Lung (tissue), 12 donors: ENCODE results near the gene DGKD. TPM values are rescaled to one million over a fixed set of nuclear protein-coding genes. Genes with fewer than 3 reads are reported as not detected.

Source experiments
- ATAC-seq: fragments of 200-7000 bp; cut with Tn5 transposase; one replicate; pipeline ENCODE4 v1.9.1; 2020; ENCODE audit warnings: moderate number of reproducible peaks; ENCODE audit not compliant: insufficient read depth, low FRiP score
- DNase-seq, 3 donors: peaks; one replicate each; pipeline ENCODE4 v3.0.0-alpha.2; 2013 to 2017
- H3K27ac ChIP-seq, 2 donors: one replicate each; pipeline ENCODE4 v1.5.1; 2013; ENCODE audit warnings: mild to moderate bottlenecking in 2 of 2, moderate library complexity in 2 of 2, control low read depth in 1 of 2, inconsistent platforms in 1 of 2, low read depth in 1 of 2, low read length in 1 of 2
- H3K27me3 ChIP-seq, 3 donors: one replicate each; pipeline ENCODE4 v1.5.1; 2013; ENCODE audit warnings: low read length in 2 of 3; ENCODE audit not compliant: control insufficient read depth in 3 of 3, insufficient read depth in 3 of 3
- H3K36me3 ChIP-seq, 4 donors: one replicate each; pipeline ENCODE4 v1.5.1; 2013; ENCODE audit warnings: low read length in 4 of 4, mild to moderate bottlenecking in 1 of 4, moderate library complexity in 1 of 4; ENCODE audit not compliant: control insufficient read depth in 4 of 4, insufficient read depth in 4 of 4
- H3K4me1 ChIP-seq, 5 donors: one replicate each; pipeline ENCODE4 v1.5.1; 2013; ENCODE audit warnings: low read length in 5 of 5, mild to moderate bottlenecking in 2 of 5, moderate library complexity in 1 of 5; ENCODE audit not compliant: control insufficient read depth in 5 of 5, insufficient read depth in 5 of 5
- H3K4me3 ChIP-seq: one replicate; pipeline ENCODE4 v1.5.1; 2013; ENCODE audit warnings: mild to moderate bottlenecking, control low read depth, moderate library complexity
- H3K9ac ChIP-seq, 2 donors: one replicate each; pipeline ENCODE4 v1.5.1; 2013; ENCODE audit warnings: low read length in 2 of 2, control low read depth in 1 of 2; ENCODE audit not compliant: insufficient read depth in 1 of 2
- H3K9me3 ChIP-seq, 4 donors: one replicate each; pipeline ENCODE4 v1.5.1; 2013; ENCODE audit warnings: low read length in 3 of 4, mild to moderate bottlenecking in 1 of 4, moderate library complexity in 1 of 4; ENCODE audit not compliant: control insufficient read depth in 4 of 4, insufficient read depth in 3 of 4
- CTCF ChIP-seq: IDR thresholded peaks from 2 replicates; pipeline ENCODE4 v1.5.1; 2012; ENCODE audit warnings: mild to moderate bottlenecking; ENCODE audit errors: control extremely low read depth, extremely low read depth
- WGBS, 2 donors: extraction: QIAGEN DNeasy Blood & Tissue Kit; methylation state at CpG; one replicate each; pipeline ENCODE4 v1.1.7; 2013; 5-methylcytosine and 5-hydroxymethylcytosine counted together
- polyA plus RNA-seq, 2 donors: library from polyadenylated mRNA; stranded (reverse); fragments of 200-250 nt; gene quantifications; one replicate each; pipeline ENCODE4 v1.2.1, GENCODE V29; 2013
- total RNA-seq, 2 donors: library from RNA; depleted of rRNA in 1 of 2; stranded (reverse); fragments of >200 nt in 1 of 2; gene quantifications; one replicate each; pipeline ENCODE4 v1.2.1, GENCODE V29; 2014 to 2021
- donor health status: control.
- donor health status: control.
- donor health status: Bipolar disorder and iron deficiency.
- donor health status: healthy.
- donor health status: DM: yes; HTN: yes; CAD: no.

The DGKD gene
- total and polyA plus RNA-seq, 4 donors: 30.3 to 77.4 (median 44.0) TPM

- Histone ChIP-seq H3K4me3 (no peak overlapping the region), H3K9me3 (no peaks in the 10 kb centered on the region), H3K27ac (no peak overlapping the region), H3K27me3 (no peaks in the 10 kb centered on the region), H3K36me3 (peaks cover 4 to 20% (median 18%) of the 10 kb centered on the region in 4 donors), H3K4me1 (no peaks in the 10 kb centered on the region), H3K9ac (no peak overlapping the region)
- ATAC-seq (no peak), DNase-seq (no peak)
- WGBS, 2 donors: 75 to 77% methylated on average over 10 of the region's 10 CpGs
- no peak for TF ChIP-seq CTCF
Observed at GRCh38 chr2:233495503-233496496, 141.5 kb downstream of the DGKD start.

DNA sequence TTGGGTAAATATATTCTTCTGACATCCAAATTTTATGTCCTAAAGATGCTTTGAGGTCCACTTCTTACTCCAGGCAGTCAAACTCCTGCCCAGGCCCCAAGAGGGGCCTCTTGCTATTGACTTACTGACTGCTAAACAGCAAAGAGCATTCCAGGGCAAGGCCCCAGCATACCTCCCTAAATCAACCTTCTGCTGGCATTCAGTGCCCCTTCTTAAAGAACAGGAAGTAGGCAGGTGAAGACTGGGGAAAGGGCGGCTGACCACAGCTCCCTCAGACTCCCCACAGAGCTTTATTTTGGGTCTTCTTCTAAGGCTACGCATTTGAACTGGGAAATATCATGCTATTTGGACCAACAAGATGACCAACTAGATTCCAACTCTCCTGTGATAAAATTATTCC, 143.4 kb downstream of the DGKD start:
- DNase-seq (no peak), ATAC-seq (no peak)
- peaks cover 7 to 18% (median 15%) of the 10 kb centered on the region in 4 donors for H3K36me3 ChIP-seq
- H3K27me3 ChIP-seq: no peaks in the 10 kb centered on the region
- no peak overlapping the region for H3K4me3 ChIP-seq
- peaks cover 0 to 3% (median 0%) of the 10 kb centered on the region in 5 donors for H3K4me1 ChIP-seq
- 80 to 88% methylated on average over 2 of the region's 2 CpGs for WGBS, 2 donors
- TF ChIP-seq CTCF: no peak
- no peak overlapping the region for H3K27ac ChIP-seq
- H3K9me3 ChIP-seq: peaks cover 0 to 4% (median 2%) of the 10 kb centered on the region in 4 donors
- no peak overlapping the region for H3K9ac ChIP-seq

DNA sequence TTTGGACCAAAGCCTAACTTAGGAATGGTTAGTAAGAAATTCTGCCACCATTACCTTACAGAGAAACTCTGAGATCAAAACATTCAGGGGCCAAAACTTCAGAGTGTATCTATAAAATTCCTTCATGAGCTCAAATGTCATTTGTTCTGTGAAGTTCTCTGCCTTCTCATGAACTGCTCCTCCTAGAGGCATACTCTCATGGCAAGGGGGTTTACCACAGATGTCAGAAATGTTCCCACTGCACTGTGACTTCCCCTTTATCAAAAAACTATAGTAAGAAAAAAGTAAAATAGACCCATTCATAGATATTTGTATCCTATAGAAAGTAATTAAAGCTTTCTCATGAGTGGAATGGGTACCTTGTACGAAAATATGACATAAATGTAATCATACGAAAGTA, 143.8 kb downstream of the DGKD start:
- Histone ChIP-seq H3K27ac (no peak overlapping the region), H3K4me1 (peaks cover 0 to 3% (median 0%) of the 10 kb centered on the region in 5 donors), H3K9ac (no peak overlapping the region), H3K4me3 (no peak overlapping the region), H3K9me3 (peaks cover 0 to 4% (median 3%) of the 10 kb centered on the region in 4 donors), H3K36me3 (peaks cover 7 to 16% (median 13%) of the 10 kb centered on the region in 4 donors), H3K27me3 (no peaks in the 10 kb centered on the region)
- DNase-seq (no peak), ATAC-seq (no peak)
- WGBS, 2 donors: 96 to 97% methylated on average over 2 of the region's 2 CpGs
- no peak for TF ChIP-seq CTCF
